Neural cell (in vitro differentiated cells): Measurements from ENCODE around the gene OR1D5. TPM values are rescaled to one million over a fixed set of nuclear protein-coding genes. Genes with fewer than 3 reads are reported as not detected.

Source experiments
- H2AFZ ChIP-seq: fragments of 200-600, 300-800 bp; sonication (generic), shearing (Covaris generic); 2 replicates; pipeline ENCODE4 v1.6.0; 2014; ENCODE audit warnings: low read depth, mild to moderate bottlenecking, antibody characterized with exemption, low read length, moderate library complexity
- H3F3A ChIP-seq: fragments of 200-600 bp; shearing (Covaris generic); 2 replicates; pipeline ENCODE4 v1.6.1; 2016; ENCODE audit warnings: mild to moderate bottlenecking, moderate library complexity, mixed read lengths, antibody characterized with exemption, low read length; ENCODE audit not compliant: insufficient read depth, poor library complexity, severe bottlenecking
- H3K27ac ChIP-seq: fragments of 200-600, 300-800 bp; sonication (generic), shearing (Covaris generic); 2 replicates; pipeline ENCODE4 v1.5.1; 2014; ENCODE audit warnings: mild to moderate bottlenecking, low read length, moderate library complexity
- H3K27me3 ChIP-seq: fragments of 300-800, 200-600 bp; sonication (generic), shearing (Covaris generic); 2 replicates; pipeline ENCODE4 v1.6.0; 2014; ENCODE audit warnings: mild to moderate bottlenecking, low read depth, low read length, moderate library complexity; ENCODE audit not compliant: insufficient read depth
- H3K36me3 ChIP-seq: fragments of 300-800, 200-600 bp; sonication (generic), shearing (Covaris generic); 2 replicates; pipeline ENCODE4 v1.5.1; 2014; ENCODE audit warnings: mild to moderate bottlenecking, antibody characterized with exemption, low read length, moderate library complexity; ENCODE audit not compliant: insufficient read depth
- H3K4me2 ChIP-seq: fragments of 300-800, 200-600 bp; sonication (generic), shearing (Covaris generic); 2 replicates; pipeline ENCODE4 v1.6.0; 2014; ENCODE audit warnings: mild to moderate bottlenecking, low read length
- H3K4me3 ChIP-seq: fragments of 300-800, 200-600 bp; sonication (generic), shearing (Covaris generic); 2 replicates; pipeline ENCODE4 v1.5.1; 2014; ENCODE audit warnings: mild to moderate bottlenecking, low read length, moderate library complexity
- H3K79me2 ChIP-seq: fragments of 200-600 bp; shearing (Covaris generic); replicated peaks from 2 replicates; pipeline ENCODE4 v1.6.0; 2014; ENCODE audit warnings: mild to moderate bottlenecking, low read length, moderate library complexity; ENCODE audit not compliant: insufficient read depth
- H3K9ac ChIP-seq: fragments of 300-800, 200-600 bp; sonication (generic), shearing (Covaris generic); 2 replicates; pipeline ENCODE4 v1.6.1; 2016; ENCODE audit warnings: mild to moderate bottlenecking, low read length, mixed read lengths
- H3K9me2 ChIP-seq: fragments of 200-600 bp; shearing (Covaris generic); 2 replicates; pipeline ENCODE4 v1.6.1; 2016; ENCODE audit warnings: mild to moderate bottlenecking, low read length, mixed read lengths; ENCODE audit not compliant: insufficient read depth
- H3K9me3 ChIP-seq: fragments of 200-600, 300-800 bp; sonication (generic), shearing (Covaris generic); 2 replicates; pipeline ENCODE4 v1.6.1; 2016; ENCODE audit warnings: mild to moderate bottlenecking, mixed run types, low read length, moderate library complexity, mixed read lengths
- H4K20me1 ChIP-seq: fragments of 200-600 bp; shearing (Covaris generic); 2 replicates; pipeline ENCODE4 v1.6.1; 2016; ENCODE audit warnings: mild to moderate bottlenecking, mixed run types; ENCODE audit not compliant: insufficient read depth
- EP300 ChIP-seq: fragments of 450-650 bp; conservative IDR thresholded peaks from 2 replicates; pipeline ENCODE4 v1.6.1; 2014; ENCODE audit warnings: antibody characterized with exemption, mild to moderate bottlenecking, moderate library complexity; ENCODE audit not compliant: poor library complexity, severe bottlenecking
- EZH2 ChIP-seq: fragments of 200-600, 300-800 bp; shearing (Covaris generic), sonication (generic); IDR thresholded peaks from 2 replicates; pipeline ENCODE4 v1.6.1; 2014; ENCODE audit warnings: antibody characterized with exemption, low read length, borderline replicate concordance, mild to moderate bottlenecking; ENCODE audit not compliant: insufficient read depth, poor library complexity, severe bottlenecking
- MXI1 ChIP-seq: fragments of 450-650 bp; conservative IDR thresholded peaks from 2 replicates; pipeline ENCODE4 v1.6.1; 2014; ENCODE audit warnings: antibody characterized with exemption, mild to moderate bottlenecking; ENCODE audit not compliant: poor library complexity, severe bottlenecking
- POLR2AphosphoS5 ChIP-seq: IDR thresholded peaks from 2 replicates; pipeline ENCODE4 v1.6.1; 2012
- RAD21 ChIP-seq: fragments of 450-650 bp; conservative IDR thresholded peaks from 2 replicates; pipeline ENCODE4 v1.6.1; 2014; ENCODE audit warnings: antibody characterized with exemption, mild to moderate bottlenecking, moderate library complexity
- REST ChIP-seq: IDR thresholded peaks from 2 replicates; pipeline ENCODE4 v1.6.1; 2012; ENCODE audit warnings: borderline replicate concordance
- SMC3 ChIP-seq: fragments of 450-650 bp; conservative IDR thresholded peaks from 2 replicates; pipeline ENCODE4 v1.6.1; 2014; ENCODE audit warnings: antibody characterized with exemption, mild to moderate bottlenecking, moderate library complexity; ENCODE audit not compliant: poor library complexity
- TAF1 ChIP-seq: IDR thresholded peaks from 2 replicates; pipeline ENCODE4 v1.6.1; 2012; ENCODE audit warnings: low read depth
- polyA plus RNA-seq: library from polyadenylated mRNA; depleted of rRNA; stranded (reverse); fragments of >200 nt; gene quantifications from 2 replicates; pipeline ENCODE4 v1.2.3, GENCODE V29; 2014
- TF ChIP-seq, protein P1 (sequence below): fragments of 450-650 bp; IDR thresholded peaks from 2 replicates; pipeline ENCODE4 v1.5.1; 2014; ENCODE audit warnings: antibody characterized with exemption, mild to moderate bottlenecking, moderate library complexity; ENCODE audit not compliant: poor library complexity, severe bottlenecking

Gene OR1D5
- polyA plus RNA-seq, 1 donor from 2014 or later = not detected

- H3K9me3 ChIP-seq = peaks cover 4% of the 10 kb centered on the region
- TF ChIP-seq MXI1 (no peak), RAD21 (no peak), REST (no peak), POLR2AphosphoS5 (no peak), EP300 (no peak), SMC3 (no peak), EZH2 (no peak), TAF1 (no peak)
- TF ChIP-seq, protein P1, sequence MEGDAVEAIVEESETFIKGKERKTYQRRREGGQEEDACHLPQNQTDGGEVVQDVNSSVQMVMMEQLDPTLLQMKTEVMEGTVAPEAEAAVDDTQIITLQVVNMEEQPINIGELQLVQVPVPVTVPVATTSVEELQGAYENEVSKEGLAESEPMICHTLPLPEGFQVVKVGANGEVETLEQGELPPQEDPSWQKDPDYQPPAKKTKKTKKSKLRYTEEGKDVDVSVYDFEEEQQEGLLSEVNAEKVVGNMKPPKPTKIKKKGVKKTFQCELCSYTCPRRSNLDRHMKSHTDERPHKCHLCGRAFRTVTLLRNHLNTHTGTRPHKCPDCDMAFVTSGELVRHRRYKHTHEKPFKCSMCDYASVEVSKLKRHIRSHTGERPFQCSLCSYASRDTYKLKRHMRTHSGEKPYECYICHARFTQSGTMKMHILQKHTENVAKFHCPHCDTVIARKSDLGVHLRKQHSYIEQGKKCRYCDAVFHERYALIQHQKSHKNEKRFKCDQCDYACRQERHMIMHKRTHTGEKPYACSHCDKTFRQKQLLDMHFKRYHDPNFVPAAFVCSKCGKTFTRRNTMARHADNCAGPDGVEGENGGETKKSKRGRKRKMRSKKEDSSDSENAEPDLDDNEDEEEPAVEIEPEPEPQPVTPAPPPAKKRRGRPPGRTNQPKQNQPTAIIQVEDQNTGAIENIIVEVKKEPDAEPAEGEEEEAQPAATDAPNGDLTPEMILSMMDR = no peak
- no peak overlapping the region for H3K27ac ChIP-seq
- no peak overlapping the region for H2AFZ ChIP-seq
- no peaks in the 10 kb centered on the region for H3K27me3 ChIP-seq
- H3K9me2 ChIP-seq = no peaks in the 10 kb centered on the region
- no peaks in the 10 kb centered on the region for H3K36me3 ChIP-seq
- no peak overlapping the region for H3K4me2 ChIP-seq
- no peak overlapping the region for H3K4me3 ChIP-seq
- no peak overlapping the region for H3K9ac ChIP-seq
- no peaks in the 10 kb centered on the region for H3F3A ChIP-seq
- no peaks in the 10 kb centered on the region for H3K79me2 ChIP-seq
- no peaks in the 10 kb centered on the region for H4K20me1 ChIP-seq
These were observed 35.4 kb downstream of the OR1D5 start for GRCh38 chr17:3027786-3028532.

- Histone ChIP-seq H3K79me2 (no peaks in the 10 kb centered on the region), H3K27me3 (no peaks in the 10 kb centered on the region), H3K4me2 (no peak overlapping the region), H3K9me2 (no peaks in the 10 kb centered on the region), H3K27ac (no peak overlapping the region), H3K9ac (no peak overlapping the region), H3K4me3 (no peak overlapping the region), H4K20me1 (no peaks in the 10 kb centered on the region), H2AFZ (no peak overlapping the region), H3K9me3 (peaks cover 6% of the 10 kb centered on the region), H3F3A (no peaks in the 10 kb centered on the region), H3K36me3 (no peaks in the 10 kb centered on the region)
- TF ChIP-seq SMC3 (no peak), EP300 (no peak), TAF1 (no peak), RAD21 (no peak), REST (no peak), POLR2AphosphoS5 (no peak), MXI1 (no peak), EZH2 (no peak)
- TF ChIP-seq, protein P1 = no peak
These were observed 36.3 kb downstream of the OR1D5 start for GRCh38 chr17:3026856-3027751.
